ENCODE measurements around the gene VPS72. TPM values are rescaled to one million over a fixed set of nuclear protein-coding genes. Genes with fewer than 3 reads are reported as not detected.

The VPS72 gene
- total and polyA plus RNA-seq, 2 of the 13 experiments (the other 11 are each of a cell fraction or from before 2014, with no cell fraction given), result 33.7 to 34.5 TPM

DNA sequence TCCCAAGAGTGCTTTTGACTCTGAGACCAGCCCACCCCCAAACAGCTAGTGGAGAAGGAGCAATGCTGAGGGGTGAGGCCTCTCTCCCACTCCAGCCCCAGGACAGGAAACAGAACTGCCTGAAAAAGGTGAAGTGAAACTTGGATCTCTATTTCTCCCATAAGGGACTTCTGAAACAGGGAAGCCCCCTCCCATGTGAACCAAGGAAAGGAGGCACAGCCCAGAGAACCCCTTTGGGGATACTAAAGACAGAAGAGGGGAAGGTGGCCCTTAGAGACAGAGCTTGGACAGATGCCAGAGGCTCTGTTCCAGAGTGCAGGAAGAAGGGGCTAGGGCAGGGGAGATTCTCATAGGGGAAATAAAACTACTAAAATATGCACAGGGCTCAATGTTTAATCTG, 30.6 kb downstream of the VPS72 start:
- no TSS peak for BruUV-seq (replicated peaks)
- Histone ChIP-seq H3K9ac (ENCODE audit: insufficient read depth, low read depth, low read length) (no peak overlapping the region), H3K27ac (ENCODE audit: extremely low read length, insufficient read depth, low read length) (no peak overlapping the region), H3K27me3 (ENCODE audit: control insufficient read depth in 1 of 2, insufficient read depth in 2 of 2, low read length in 2 of 2) (no peaks in the 10 kb centered on the region), H3K4me1 (ENCODE audit: insufficient read depth, low read length) (peaks cover 7% of the 10 kb centered on the region), H4K20me1 (ENCODE audit: insufficient read depth, low read length) (no peaks in the 10 kb centered on the region), H3K4me2 (ENCODE audit: low read depth, low read length) (no peak overlapping the region), H2AFZ (ENCODE audit: low read length) (no peak overlapping the region), H3K36me3 (replicated peaks in 1 of 2; ENCODE audit: control insufficient read depth in 1 of 2, insufficient read depth in 2 of 2, low read length in 2 of 2) (peaks cover 12 to 18% of the 10 kb centered on the region in 2 experiments), H3K4me3 (replicated peaks in 1 of 3; ENCODE audit: insufficient read depth in 1 of 3, low read depth in 2 of 3, low read length in 3 of 3) (no peak overlapping the region), H3K9me3 (ENCODE audit: low read length) (no peaks in the 10 kb centered on the region), H3K79me2 (ENCODE audit: insufficient read depth, low read length) (no peaks in the 10 kb centered on the region)
- FAIRE-seq (no peak), ATAC-seq (no peak), DNase-seq (ENCODE audit: low spot score) (no peak)
- ChIA-PET CTCF (ENCODE audit: low intra/inter-chr PET ratio, low total read pairs) (no interaction called here), POLR2A (no interaction called here)
- TF ChIP-seq PRMT3 (CRISPR knock-in tag; IDR thresholded peaks at IDR 0.05; ENCODE audit: borderline replicate concordance, low read depth), result no peak
- no peak for TF ChIP-seq FOSL2 (CRISPR knock-in tag; IDR thresholded peaks at IDR 0.05)
- no peak for TF ChIP-seq RBAK (CRISPR knock-in tag; IDR thresholded peaks at IDR 0.05)
- TF ChIP-seq, protein P1, sequence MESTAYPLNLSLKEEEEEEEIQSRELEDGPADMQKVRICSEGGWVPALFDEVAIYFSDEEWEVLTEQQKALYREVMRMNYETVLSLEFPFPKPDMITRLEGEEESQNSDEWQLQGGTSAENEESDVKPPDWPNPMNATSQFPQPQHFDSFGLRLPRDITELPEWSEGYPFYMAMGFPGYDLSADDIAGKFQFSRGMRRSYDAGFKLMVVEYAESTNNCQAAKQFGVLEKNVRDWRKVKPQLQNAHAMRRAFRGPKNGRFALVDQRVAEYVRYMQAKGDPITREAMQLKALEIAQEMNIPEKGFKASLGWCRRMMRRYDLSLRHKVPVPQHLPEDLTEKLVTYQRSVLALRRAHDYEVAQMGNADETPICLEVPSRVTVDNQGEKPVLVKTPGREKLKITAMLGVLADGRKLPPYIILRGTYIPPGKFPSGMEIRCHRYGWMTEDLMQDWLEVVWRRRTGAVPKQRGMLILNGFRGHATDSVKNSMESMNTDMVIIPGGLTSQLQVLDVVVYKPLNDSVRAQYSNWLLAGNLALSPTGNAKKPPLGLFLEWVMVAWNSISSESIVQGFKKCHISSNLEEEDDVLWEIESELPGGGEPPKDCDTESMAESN (CRISPR knock-in tag; conservative IDR thresholded peaks at IDR 0.05), result no peak
- intact Hi-C loops (cut with micrococcal nuclease; ENCODE audit: unreplicated experiment), result no loop called here
- in situ Hi-C loops (cut with HindIII; ENCODE audit: extremely low pct_ligation_motif_present, low pct_unique_long_range_greater_than_20kb), result loop anchor here (5.0 kb wide), 1 partner anchor 62 kb away; no protein-coding TSS in a partner anchor

DNA sequence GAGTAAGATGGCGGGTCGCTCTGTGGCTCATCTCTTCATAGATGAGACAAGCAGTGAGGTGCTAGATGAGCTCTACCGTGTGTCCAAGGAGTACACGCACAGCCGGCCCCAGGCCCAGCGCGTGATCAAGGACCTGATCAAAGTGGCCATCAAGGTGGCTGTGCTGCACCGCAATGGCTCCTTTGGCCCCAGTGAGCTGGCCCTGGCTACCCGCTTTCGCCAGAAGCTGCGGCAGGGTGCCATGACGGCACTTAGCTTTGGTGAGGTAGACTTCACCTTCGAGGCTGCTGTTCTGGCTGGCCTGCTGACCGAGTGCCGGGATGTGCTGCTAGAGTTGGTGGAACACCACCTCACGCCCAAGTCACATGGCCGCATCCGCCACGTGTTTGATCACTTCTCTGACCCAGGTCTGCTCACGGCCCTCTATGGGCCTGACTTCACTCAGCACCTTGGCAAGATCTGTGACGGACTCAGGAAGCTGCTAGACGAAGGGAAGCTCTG, 31.2 kb downstream of the VPS72 start:
- CTCF ChIA-PET (ENCODE audit: low intra/inter-chr PET ratio, low total read pairs), result no interaction called here
- POLR2A ChIA-PET, result no interaction called here
- Histone ChIP-seq H4K20me1 (ENCODE audit: insufficient read depth, low read length) (no peaks in the 10 kb centered on the region), H3K27ac (ENCODE audit: extremely low read length, insufficient read depth, low read length) (no peak overlapping the region), H2AFZ (ENCODE audit: low read length) (no peak overlapping the region), H3K36me3 (replicated peaks in 1 of 2; ENCODE audit: control insufficient read depth in 1 of 2, insufficient read depth in 2 of 2, low read length in 2 of 2) (peaks cover 12 to 18% of the 10 kb centered on the region in 2 experiments), H3K4me1 (ENCODE audit: insufficient read depth, low read length) (peaks cover 1% of the 10 kb centered on the region; the same call in 1 of the 2 replicates), H3K79me2 (ENCODE audit: insufficient read depth, low read length) (no peaks in the 10 kb centered on the region), H3K4me2 (ENCODE audit: low read depth, low read length) (no peak overlapping the region), H3K27me3 (ENCODE audit: control insufficient read depth in 1 of 2, insufficient read depth in 2 of 2, low read length in 2 of 2) (no peaks in the 10 kb centered on the region), H3K4me3 (replicated peaks in 1 of 3; ENCODE audit: insufficient read depth in 1 of 3, low read depth in 2 of 3, low read length in 3 of 3) (no peak overlapping the region), H3K9ac (ENCODE audit: insufficient read depth, low read depth, low read length) (no peak overlapping the region), H3K9me3 (ENCODE audit: low read length) (no peaks in the 10 kb centered on the region)
- intact Hi-C loops (cut with micrococcal nuclease; ENCODE audit: unreplicated experiment), result no loop called here
- no TSS peak for BruUV-seq (replicated peaks)
- ATAC-seq, result no peak
- DNase-seq (ENCODE audit: low spot score), result no peak
- TF ChIP-seq ZNF180 (CRISPR knock-in tag; IDR thresholded peaks at IDR 0.05; ENCODE audit: borderline replicate concordance, low read depth), result no peak
- TF ChIP-seq PHB2 (IDR thresholded peaks at IDR 0.05; ENCODE audit: partially characterized antibody), result no peak
- no peak for TF ChIP-seq ZNF724P (CRISPR knock-in tag; IDR thresholded peaks at IDR 0.05; ENCODE audit: borderline replicate concordance)
- no peak for TF ChIP-seq MATR3 (CRISPR knock-in tag; IDR thresholded peaks at IDR 0.05)
- TF ChIP-seq CAMTA2 (CRISPR knock-in tag; IDR thresholded peaks at IDR 0.05; ENCODE audit: borderline replicate concordance), result no peak
- TF ChIP-seq PAWR (CRISPR knock-in tag; IDR thresholded peaks at IDR 0.05; ENCODE audit: borderline replicate concordance), result no peak
- no peak for TF ChIP-seq AKAP8 (CRISPR knock-in tag; IDR thresholded peaks at IDR 0.05)
- no peak for TF ChIP-seq TARDBP (CRISPR knock-in tag; IDR thresholded peaks at IDR 0.05)
- no peak for TF ChIP-seq ZKSCAN8 (CRISPR knock-in tag; IDR thresholded peaks at IDR 0.05; ENCODE audit: borderline replicate concordance)
- 96% methylated on average over 7 of the region's 22 CpGs for WGBS (ENCODE audit: low lambda C conversion rate)
- FAIRE-seq, result no peak
- in situ Hi-C loops (cut with HindIII; ENCODE audit: extremely low pct_ligation_motif_present, low pct_unique_long_range_greater_than_20kb), result loop anchor here (5.0 kb wide), 1 partner anchor 62 kb away; no protein-coding TSS in a partner anchor

Measured in HepG2 (cell line).